Neural progenitor cell (in vitro differentiated cells): ENCODE data around the gene PPP4R3C.
"Not testable (repeated sequence)": the region's sequence is repeated elsewhere in the genome, so short reads cannot be mapped to it uniquely, and the experiment has no call there.

Source experiments
- CTCF ChIP-seq: fragments of 200-600 bp; sonication (generic); IDR thresholded peaks from 2 replicates; pipeline ENCODE4 v1.5.1; 2017; ENCODE audit warnings: antibody characterized with exemption, mild to moderate bottlenecking
- EZH2 ChIP-seq: fragments of 200-600 bp; sonication (generic); IDR thresholded peaks from 2 replicates; pipeline ENCODE4 v1.6.1; 2017; ENCODE audit warnings: antibody characterized with exemption, mild to moderate bottlenecking, moderate library complexity

- TF ChIP-seq CTCF, EZH2: not testable (repeated sequence)
Measured at GRCh38 chrX:27459129-27459528, 4.0 kb downstream of the PPP4R3C start.
